Suprapubic skin (tissue), 3 donors: ENCODE data around the gene KIZ.

ENCODE experiments used
- CTCF ChIP-seq, 2 donors: fragments of 200-600 bp in 1 of 2; fragments of 450-650 bp in 1 of 2; sonication (generic) in 1 of 2; IDR thresholded peaks; one replicate each; pipeline ENCODE4 v1.5.1; 2016 to 2019; ENCODE audit warnings: antibody characterized with exemption in 2 of 2, mild to moderate bottlenecking in 1 of 2, moderate library complexity in 1 of 2
- POLR2A ChIP-seq, 2 donors: fragments of 450-650 bp; IDR thresholded peaks; one replicate each; pipeline ENCODE4 v1.6.1; 2017; ENCODE audit warnings: antibody characterized with exemption in 2 of 2, mild to moderate bottlenecking in 2 of 2, moderate library complexity in 2 of 2

DNA sequence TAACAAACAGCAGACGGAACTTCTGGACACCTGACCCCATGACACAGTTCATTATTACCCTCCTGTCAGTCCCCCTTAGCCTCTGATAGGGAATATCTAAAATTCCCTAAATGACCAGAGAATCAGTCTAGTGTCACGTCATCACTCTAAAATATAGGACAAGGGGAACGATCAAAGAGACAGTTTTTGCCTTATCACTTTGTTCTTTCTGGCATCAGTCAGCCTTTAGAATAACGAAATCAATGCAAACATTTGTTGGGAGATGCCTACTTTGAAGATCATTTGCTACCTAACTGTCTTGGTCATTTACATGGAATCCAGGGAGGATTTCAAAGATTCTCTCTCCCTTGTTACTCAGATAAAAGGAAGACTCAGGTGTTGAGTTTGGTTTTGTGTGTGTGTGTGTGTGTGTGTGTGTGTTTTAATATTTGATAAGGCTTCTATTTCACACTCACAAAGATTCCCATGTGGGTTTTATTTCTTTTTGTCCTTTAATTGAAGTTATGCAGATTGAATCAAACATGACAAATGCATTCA is 48.0 kb upstream of the KIZ start:
- TF ChIP-seq POLR2A (IDR thresholded peaks at IDR 0.05) (no peak), CTCF (IDR thresholded peaks at IDR 0.05) (no peak)
